H1 (cell line): ENCODE data around the gene EIF2S3B. TPM values are rescaled to one million over a fixed set of nuclear protein-coding genes. Genes with fewer than 3 reads are reported as not detected.

Source experiments
- CEBPB ChIP-seq: IDR thresholded peaks from 2 replicates; pipeline ENCODE4 v1.6.1; 2012; ENCODE audit warnings: low read depth, low read length
- CHD1 ChIP-seq: IDR thresholded peaks from 2 replicates; pipeline ENCODE4 v1.6.1; 2012; ENCODE audit warnings: low read depth, low read length, improper control_type of control experiment
- JUN ChIP-seq: IDR thresholded peaks from 2 replicates; pipeline ENCODE4 v1.6.1; 2011; ENCODE audit warnings: low read depth, mild to moderate bottlenecking, improper control_type of control experiment, low read length
- NANOG ChIP-seq: IDR thresholded peaks from 2 replicates; pipeline ENCODE4 v1.6.1; 2011; ENCODE audit warnings: low read length, low read depth, mild to moderate bottlenecking, inconsistent platforms; ENCODE audit not compliant: insufficient read depth, poor library complexity, severe bottlenecking
- RBBP5 ChIP-seq: IDR thresholded peaks from 2 replicates; pipeline ENCODE4 v1.7.1; 2012; ENCODE audit warnings: low read depth, mild to moderate bottlenecking, inconsistent platforms, low read length, moderate library complexity, borderline replicate concordance
- TAF1 ChIP-seq: IDR thresholded peaks from 2 replicates; pipeline ENCODE4 v1.6.1; 2011; ENCODE audit warnings: mild to moderate bottlenecking, low read depth, low read length
- polyA plus RNA-seq, 7 experiments: library from polyadenylated mRNA; depleted of rRNA in 3 of 7; stranded (reverse) in 5 of 7; unstranded in 2 of 7; fragments of >200 nt in 5 of 7; fragments of 200-250 nt in 2 of 7; gene quantifications; 1 replicate in 5 of 7; 2 replicates in 1 of 7; 4 replicates in 1 of 7; pipeline versions ENCODE4 v1.2.1 to v1.2.3, GENCODE V29; 2011 to 2013; ENCODE audit warnings: missing spikeins in 2 of 7, mixed read lengths in 2 of 7
- total RNA-seq: library from RNA; stranded (reverse); fragmentation: NEBNext Ultra II Directional; extraction: Animal tissue kit (Norgen Biotek cat#: 25700); gene quantifications from 2 replicates; pipeline ENCODE4 v1.2.1, GENCODE V29; 2021

EIF2S3B gene
- total and polyA plus RNA-seq, 2 of the 8 experiments (the other 6 are each of a cell fraction or from before 2014, with no cell fraction given): 3.1 to 6.7 TPM

DNA sequence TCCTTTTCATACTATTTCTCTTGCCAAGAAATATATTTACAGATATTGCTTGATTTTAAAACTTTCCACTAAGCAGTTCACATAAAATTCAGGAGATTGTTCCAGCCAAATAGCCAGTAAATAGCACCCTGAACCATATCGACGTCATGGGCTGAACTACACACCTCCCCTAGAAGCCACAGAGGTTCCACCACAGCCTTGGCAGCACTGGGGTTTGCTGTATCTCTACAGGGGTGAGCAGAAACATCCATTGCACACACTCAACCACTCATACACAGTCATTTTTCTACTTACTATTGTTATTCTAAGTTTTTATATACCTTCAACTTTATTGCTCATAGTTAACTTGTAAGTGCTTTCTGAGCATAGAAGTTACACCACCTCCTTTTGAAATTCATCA, 8.1 kb upstream of the EIF2S3B start (continued):
- no peak for TF ChIP-seq CHD1
- no peak for TF ChIP-seq TAF1
- TF ChIP-seq JUN: no peak
- no peak for TF ChIP-seq RBBP5
- TF ChIP-seq NANOG: no peak
- no peak for TF ChIP-seq CEBPB
